ENCODE results near the gene MED25.

Gene MED25

DNA sequence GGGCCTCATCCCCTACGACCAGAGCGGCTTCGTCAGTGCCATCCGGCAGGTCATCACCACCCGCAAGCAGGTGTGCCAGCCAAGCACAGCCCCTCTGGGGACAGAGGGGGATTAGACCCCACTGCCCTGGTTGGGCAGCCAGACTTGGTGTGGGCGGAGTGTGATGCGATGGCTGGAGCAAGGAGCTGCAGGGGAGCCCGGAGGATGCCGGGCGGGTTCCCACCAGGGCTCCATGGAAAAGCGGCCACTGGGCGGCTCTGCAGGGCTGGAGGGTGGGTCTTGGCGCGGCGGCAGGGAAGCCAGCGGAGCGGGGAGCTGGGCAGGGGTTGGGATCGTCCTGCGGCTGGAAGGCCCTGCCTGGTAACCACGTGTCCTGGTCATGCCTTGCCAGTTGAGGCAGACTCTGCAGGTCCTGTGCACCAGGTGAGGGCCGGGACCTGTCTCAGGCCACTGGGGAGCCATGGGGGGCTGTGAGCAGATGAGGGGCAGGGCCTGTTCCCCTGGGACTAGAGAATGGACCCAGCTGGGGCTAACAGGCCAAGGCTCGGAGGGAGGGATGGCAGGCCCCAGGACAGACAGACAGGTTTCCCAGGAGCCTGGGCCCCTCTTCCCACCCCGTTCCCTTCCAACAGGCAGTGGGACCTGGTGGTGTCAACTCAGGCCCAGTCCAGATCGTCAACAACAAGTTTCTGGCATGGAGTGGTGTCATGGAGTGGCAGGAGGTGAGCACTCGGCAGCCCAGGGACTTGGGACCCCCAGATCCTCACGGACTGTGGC is 39.2 kb downstream of the MED25 start:
- Histone ChIP-seq H3K27ac (ENCODE audit: poor library complexity, severe bottlenecking) (no peak overlapping the region), H3K36me3 (ENCODE audit: low read depth) (peaks cover 64% of the 10 kb centered on the region)
- TF ChIP-seq, protein P1, sequence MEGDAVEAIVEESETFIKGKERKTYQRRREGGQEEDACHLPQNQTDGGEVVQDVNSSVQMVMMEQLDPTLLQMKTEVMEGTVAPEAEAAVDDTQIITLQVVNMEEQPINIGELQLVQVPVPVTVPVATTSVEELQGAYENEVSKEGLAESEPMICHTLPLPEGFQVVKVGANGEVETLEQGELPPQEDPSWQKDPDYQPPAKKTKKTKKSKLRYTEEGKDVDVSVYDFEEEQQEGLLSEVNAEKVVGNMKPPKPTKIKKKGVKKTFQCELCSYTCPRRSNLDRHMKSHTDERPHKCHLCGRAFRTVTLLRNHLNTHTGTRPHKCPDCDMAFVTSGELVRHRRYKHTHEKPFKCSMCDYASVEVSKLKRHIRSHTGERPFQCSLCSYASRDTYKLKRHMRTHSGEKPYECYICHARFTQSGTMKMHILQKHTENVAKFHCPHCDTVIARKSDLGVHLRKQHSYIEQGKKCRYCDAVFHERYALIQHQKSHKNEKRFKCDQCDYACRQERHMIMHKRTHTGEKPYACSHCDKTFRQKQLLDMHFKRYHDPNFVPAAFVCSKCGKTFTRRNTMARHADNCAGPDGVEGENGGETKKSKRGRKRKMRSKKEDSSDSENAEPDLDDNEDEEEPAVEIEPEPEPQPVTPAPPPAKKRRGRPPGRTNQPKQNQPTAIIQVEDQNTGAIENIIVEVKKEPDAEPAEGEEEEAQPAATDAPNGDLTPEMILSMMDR (IDR thresholded peaks at IDR 0.05; ENCODE audit: poor library complexity, severe bottlenecking) = no peak

DNA sequence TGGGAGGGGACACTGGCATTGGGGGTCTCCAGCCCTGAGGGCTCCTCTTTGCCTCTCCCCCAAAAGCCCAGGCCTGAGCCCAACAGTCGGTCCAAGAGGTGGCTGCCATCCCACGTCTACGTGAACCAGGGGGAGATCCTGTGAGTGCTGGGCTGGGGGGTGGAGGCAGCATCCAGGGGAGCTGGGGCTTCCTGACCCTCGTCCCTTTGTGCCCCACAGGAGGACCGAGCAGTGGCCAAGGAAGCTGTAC is 39.7 kb downstream of the MED25 start:
- DNase-seq (ENCODE audit: low spot score) (no peak), ATAC-seq (ENCODE audit: low read depth) (no peak)
- Histone ChIP-seq H3K36me3 (ENCODE audit: low read depth) (peaks cover 64% of the 10 kb centered on the region), H3K27me3 (ENCODE audit: insufficient read depth, poor library complexity, severe bottlenecking) (no peaks in the 10 kb centered on the region), H3K4me3 (ENCODE audit: severe bottlenecking) (no peak overlapping the region), H3K27ac (ENCODE audit: poor library complexity, severe bottlenecking) (no peak overlapping the region), H3K9me3 (ENCODE audit: severe bottlenecking) (no peaks in the 10 kb centered on the region), H3K4me1 (ENCODE audit: insufficient read depth, poor library complexity, severe bottlenecking) (peaks cover 2% of the 10 kb centered on the region)
- TF ChIP-seq, protein P1 (IDR thresholded peaks at IDR 0.05; ENCODE audit: poor library complexity, severe bottlenecking) = no peak

More for the DNA sequence above, 39.2 kb downstream of the MED25 start:
- H3K9me3 ChIP-seq (ENCODE audit: severe bottlenecking) = no peaks in the 10 kb centered on the region
- no peaks in the 10 kb centered on the region for H3K27me3 ChIP-seq (ENCODE audit: insufficient read depth, poor library complexity, severe bottlenecking)
- ATAC-seq (ENCODE audit: low read depth) = peak; percentile 1; the same call in 1 of the 3 replicates
- H3K4me3 ChIP-seq (ENCODE audit: severe bottlenecking) = no peak overlapping the region
- no peak for DNase-seq (ENCODE audit: low spot score)
- peaks cover 7% of the 10 kb centered on the region for H3K4me1 ChIP-seq (ENCODE audit: insufficient read depth, poor library complexity, severe bottlenecking)

DNA sequence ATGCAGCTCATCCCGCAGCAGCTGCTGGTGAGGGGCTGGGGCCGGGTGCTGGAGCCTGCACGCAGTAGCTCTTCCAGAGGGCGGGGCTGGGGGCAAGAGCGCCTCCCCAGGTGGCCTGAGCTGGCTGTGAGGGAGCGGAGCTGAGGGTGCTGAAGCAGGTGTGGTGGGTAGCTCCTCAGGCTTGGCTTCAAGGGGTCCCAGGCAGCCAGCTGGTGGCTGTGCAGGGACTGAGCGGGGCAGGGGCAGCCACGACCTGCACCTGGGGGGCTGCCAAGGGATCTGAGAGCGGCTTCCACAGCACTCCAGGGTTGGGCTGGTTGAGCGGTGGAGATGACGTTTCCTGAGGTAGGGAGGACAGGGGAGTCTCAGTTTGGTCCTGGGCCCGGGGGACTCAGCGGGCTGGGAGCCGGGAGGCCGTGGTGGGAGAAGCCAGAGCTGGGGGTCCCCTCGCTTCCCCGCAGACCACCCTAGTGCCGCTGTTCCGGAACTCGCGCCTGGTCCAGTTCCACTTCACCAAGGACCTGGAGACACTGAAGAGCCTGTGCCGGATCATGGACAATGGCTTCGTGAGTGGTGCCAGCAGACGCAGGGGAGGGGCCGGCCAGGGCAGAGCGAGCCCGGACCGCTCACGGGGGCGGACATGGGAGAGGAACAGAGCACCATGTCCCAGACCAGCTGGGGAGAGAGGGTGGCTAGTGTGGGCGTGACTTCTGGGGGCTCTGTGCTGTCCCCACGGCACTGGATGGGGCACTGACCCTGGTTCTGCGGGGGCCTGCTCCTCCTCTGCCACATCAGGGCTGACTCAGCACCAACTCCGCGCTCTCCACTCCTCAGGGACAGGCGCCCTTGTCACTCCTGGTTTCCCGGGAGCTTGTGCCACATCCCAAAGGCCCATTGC is 40.2 kb downstream of the MED25 start:
- TF ChIP-seq, protein P1 (IDR thresholded peaks at IDR 0.05; ENCODE audit: poor library complexity, severe bottlenecking) = no peak
- ATAC-seq (ENCODE audit: low read depth) (no peak), DNase-seq (ENCODE audit: low spot score) (no peak)
- H3K36me3 ChIP-seq (ENCODE audit: low read depth) = peaks cover 69% of the 10 kb centered on the region
- peak overlapping the region; percentile 33 for H3K27ac ChIP-seq (ENCODE audit: poor library complexity, severe bottlenecking)
- H3K27me3 ChIP-seq (ENCODE audit: insufficient read depth, poor library complexity, severe bottlenecking) = no peaks in the 10 kb centered on the region
- H3K4me1 ChIP-seq (ENCODE audit: insufficient read depth, poor library complexity, severe bottlenecking) = no peaks in the 10 kb centered on the region
- H3K4me3 ChIP-seq (ENCODE audit: severe bottlenecking) = no peak overlapping the region
- no peaks in the 10 kb centered on the region for H3K9me3 ChIP-seq (ENCODE audit: severe bottlenecking)

DNA sequence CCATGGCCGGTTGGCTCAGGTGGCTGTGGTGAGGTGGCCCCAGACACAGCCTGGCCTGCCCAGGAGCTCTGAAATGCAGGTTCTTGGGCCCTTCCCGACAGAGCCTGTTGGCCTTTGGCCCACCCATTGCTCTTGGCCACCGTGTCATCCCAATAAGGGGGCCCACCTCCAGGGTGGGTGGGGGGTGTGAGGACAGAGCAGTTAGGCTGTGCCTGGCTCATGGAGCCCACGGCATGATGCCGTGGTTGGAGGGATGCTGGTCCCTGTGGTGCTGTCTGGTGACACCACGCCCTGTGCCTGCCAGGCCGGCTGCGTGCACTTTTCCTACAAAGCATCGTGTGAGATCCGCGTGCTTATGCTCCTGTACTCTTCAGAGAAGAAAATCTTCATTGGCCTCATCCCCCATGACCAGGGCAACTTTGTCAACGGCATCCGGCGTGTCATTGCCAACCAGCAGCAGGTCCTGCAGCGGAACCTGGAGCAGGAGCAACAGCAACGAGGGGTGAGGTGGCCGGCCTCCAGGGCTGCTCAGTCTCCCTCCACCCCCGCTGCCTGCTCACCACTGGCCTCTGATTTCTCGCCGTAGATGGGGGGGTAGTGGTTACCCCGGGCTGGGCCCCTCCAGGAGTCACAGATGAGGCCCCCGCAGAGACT is 41.7 kb downstream of the MED25 start:
- H3K4me1 ChIP-seq (ENCODE audit: insufficient read depth, poor library complexity, severe bottlenecking) = no peaks in the 10 kb centered on the region
- no peaks in the 10 kb centered on the region for H3K9me3 ChIP-seq (ENCODE audit: severe bottlenecking)
- no peak overlapping the region for H3K4me3 ChIP-seq (ENCODE audit: severe bottlenecking)
- ATAC-seq (ENCODE audit: low read depth) (no peak), DNase-seq (ENCODE audit: low spot score) (no peak)
- TF ChIP-seq, protein P1 (IDR thresholded peaks at IDR 0.05; ENCODE audit: poor library complexity, severe bottlenecking) = no peak
- H3K36me3 ChIP-seq (ENCODE audit: low read depth) = peaks cover 78% of the 10 kb centered on the region
- peak overlapping the region; percentile 33 for H3K27ac ChIP-seq (ENCODE audit: poor library complexity, severe bottlenecking)
- H3K27me3 ChIP-seq (ENCODE audit: insufficient read depth, poor library complexity, severe bottlenecking) = no peaks in the 10 kb centered on the region
